DMS79 treated with DMSO at 0.1 percent for 48 hours (cell line): ENCODE results near the gene DEAF1.
"Not testable (repeated sequence)": the region's sequence is repeated elsewhere in the genome, so short reads cannot be mapped to it uniquely, and the experiment has no call there.

Source experiments
- DNase-seq: peaks from one replicate; lab custom pipeline; 2025; lab: John Stamatoyannopoulos, UW

The DEAF1 gene, protein sequence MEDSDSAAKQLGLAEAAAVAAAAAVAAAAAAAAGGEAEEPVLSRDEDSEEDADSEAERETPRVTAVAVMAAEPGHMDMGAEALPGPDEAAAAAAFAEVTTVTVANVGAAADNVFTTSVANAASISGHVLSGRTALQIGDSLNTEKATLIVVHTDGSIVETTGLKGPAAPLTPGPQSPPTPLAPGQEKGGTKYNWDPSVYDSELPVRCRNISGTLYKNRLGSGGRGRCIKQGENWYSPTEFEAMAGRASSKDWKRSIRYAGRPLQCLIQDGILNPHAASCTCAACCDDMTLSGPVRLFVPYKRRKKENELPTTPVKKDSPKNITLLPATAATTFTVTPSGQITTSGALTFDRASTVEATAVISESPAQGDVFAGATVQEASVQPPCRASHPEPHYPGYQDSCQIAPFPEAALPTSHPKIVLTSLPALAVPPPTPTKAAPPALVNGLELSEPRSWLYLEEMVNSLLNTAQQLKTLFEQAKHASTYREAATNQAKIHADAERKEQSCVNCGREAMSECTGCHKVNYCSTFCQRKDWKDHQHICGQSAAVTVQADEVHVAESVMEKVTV

DNA sequence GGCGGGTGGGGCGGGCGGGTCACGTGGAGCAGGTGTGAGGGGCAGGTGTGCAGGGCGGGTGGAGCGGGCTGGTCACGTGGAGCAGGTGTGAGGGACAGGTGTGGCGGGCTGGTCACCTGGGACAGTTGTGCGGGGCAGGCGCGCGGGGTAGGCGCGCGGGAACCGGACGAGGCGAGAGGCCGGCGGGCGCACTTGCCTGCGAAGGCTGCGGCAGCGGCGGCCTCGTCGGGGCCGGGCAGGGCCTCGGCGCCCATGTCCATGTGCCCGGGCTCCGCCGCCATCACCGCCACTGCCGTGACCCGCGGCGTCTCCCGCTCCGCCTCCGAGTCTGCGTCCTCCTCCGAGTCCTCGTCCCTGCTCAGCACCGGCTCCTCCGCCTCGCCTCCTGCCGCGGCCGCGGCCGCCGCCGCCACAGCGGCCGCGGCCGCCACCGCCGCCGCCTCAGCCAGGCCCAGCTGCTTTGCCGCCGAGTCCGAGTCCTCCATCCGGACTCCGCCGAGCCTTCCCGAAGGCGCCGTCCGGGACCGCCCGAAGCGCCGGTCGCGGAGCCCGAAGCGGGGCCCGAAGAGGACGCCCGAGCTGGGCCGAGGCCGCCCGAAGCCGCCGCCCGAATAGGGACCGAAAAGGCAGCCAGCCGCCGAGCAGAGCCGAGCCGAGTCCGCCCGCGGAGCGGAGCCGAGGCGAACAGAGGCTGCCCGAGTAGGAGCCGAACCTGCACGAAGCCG lies at the start of gene DEAF1:
Gene DEAF1 (minus strand): TSS at position 660 of the 725 bp plus-strand sequence. CDS start 175 bp downstream, at position 485.
- peak; percentile 63 for DNase-seq

DNA sequence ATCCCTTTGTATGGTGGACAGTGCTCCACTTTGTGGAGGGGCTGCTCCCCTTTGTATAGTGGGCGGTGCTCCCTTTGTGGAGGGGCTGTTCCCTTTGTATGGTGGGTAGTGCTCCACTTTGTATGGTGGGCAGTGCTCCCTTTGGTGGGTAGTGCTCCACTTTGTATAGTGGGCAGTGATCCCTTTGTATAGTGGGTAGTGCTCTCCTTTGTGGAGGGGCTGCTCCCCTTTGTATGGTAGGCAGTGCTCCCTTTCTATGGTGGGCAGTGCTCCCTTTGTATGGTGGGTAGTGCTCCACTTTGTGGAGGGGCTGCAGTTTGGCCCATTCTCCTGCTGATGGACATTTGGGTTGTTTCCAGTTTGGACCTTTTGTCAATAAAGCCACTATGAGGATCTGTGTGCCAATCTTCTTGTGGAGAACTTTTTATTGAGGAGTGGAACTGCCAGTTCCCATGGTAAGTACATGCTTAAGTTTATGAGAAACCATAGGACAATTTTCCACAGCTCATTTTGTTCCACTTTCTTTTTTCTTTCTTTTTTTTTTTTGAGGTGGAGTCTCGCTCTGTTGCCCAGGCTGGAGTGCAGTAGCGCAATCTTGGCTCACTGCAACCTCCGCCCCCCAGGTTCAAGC lies 47.7 kb upstream of the DEAF1 start:
- no peak for DNase-seq

DNA sequence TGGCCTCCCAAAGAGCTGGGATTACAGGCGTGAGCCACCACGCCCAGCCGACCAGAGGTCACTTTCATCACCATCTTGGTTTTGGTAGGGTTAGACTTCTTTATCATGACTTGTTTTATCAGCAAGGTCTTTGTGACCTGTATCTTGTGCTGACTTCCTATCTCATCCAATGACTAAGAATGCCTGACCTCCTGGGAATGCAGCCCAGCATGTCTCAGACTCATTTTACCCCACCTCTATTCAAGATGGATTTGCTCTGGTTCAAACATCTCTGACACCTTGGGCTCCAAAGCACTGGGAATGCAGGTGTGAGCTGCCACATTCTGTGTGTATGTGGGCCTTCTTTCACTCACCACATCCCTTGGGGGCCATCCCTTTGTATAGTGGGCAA lies 47.1 kb upstream of the DEAF1 start:
- DNase-seq: no peak

DNA sequence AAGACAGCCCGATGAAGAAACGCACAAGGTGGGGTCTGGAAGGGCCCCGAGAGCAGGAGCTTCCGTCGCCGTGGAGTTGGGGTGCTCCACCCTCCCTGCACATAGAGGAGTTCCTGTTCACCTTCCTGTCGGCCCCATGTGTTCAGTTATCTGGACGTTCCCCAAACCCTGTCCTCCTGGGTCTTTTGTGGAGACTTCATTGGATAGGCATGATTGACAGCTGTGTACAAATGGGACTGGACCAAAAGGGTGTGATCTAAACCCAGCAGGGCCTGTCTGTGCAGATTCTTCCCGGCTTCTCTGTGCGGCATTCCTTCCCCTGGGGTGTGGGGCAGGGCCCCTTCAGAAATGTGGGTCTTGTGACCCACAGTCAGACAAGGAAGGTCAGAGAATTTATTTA lies 42.9 kb upstream of the DEAF1 start:
- not testable (repeated sequence) for DNase-seq

DNA sequence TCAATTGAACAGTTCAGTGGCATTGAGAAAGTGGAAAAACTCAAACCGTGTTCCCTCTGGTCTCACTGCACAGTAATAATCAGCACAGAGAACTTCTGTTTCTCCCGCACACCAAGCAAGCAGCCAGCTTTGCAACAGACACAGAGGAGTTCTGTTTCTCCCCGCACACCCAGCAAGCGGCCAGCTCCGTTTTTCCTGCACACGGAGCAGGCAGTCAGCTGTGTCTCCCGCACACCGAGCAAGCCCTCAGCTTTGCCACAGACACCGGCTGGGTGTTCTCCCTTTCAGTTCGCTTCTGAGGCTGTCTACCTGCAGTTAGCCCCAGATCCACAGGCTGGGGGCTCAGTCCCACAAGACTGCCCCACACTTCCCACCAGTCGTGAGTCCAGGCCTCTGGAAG lies 42.3 kb upstream of the DEAF1 start:
- no peak for DNase-seq

DNA sequence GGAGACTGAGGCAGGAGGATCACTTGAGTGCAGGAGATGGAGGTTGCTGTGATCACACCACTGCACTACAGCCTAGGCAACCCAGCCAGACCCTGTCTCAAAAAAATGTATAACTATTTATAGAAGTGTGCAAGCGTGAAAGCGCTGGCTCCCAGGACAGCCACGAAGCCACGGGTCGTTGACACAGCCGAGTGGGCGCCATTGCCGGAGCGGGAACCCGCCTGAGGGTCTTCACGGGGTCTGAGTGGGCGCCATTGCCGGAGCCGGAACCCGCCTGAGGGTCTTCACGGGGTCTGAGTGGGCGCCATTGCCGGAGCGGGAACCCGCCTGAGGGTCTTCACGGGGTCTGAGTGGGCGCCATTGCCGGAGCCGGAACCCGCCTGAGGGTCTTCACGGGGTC lies 39.5 kb upstream of the DEAF1 start:
- not testable (repeated sequence) for DNase-seq

DNA sequence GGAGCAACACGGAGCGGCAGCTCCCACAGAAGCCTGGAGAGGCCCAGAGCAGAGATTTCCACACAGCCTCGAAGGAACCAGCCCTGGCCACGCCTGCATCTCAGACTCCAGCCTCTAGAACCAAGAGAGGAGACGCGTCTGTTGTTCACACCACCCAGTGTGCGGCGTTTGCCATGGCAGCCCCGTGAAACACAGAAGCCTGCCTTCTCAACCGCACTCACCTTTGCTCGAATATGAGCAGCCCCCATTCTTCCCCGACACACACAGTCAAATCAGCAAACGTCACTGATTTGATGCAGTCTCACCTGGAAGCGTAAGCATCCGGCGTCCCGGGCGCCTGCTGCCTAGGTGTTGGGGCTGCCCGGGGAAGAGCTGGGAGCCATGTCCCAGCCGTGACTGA lies 38.0 kb upstream of the DEAF1 start:
- DNase-seq: no peak

DNA sequence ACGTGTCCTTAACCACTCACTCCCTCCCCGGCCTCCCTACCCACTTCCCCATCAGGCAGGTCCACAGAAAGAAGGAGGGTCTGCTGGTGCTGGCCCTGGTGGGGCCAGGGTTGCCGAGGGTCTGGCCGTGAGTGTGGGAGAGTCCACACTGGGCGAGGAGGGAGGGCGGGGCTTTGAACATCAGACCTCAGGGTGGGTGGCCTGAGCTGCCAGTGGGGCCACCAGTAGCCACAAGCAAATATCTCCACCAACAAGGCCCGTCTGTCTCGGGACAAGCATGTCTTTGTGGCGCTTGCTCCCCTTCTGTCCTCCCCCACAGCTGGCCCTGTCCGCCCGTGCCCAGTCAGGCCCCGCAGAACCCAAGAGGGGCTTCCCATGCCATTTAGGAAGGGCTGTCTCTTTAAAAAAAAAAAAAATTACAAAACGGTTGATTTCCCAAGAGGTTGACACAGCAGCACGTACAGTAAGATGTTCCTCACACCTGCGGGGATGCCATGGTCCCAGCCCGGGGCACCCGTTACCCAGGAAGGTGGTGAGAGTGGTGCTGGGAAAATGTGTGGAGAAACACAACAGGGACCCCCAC lies 34.6 kb upstream of the DEAF1 start:
- no peak for DNase-seq

DNA sequence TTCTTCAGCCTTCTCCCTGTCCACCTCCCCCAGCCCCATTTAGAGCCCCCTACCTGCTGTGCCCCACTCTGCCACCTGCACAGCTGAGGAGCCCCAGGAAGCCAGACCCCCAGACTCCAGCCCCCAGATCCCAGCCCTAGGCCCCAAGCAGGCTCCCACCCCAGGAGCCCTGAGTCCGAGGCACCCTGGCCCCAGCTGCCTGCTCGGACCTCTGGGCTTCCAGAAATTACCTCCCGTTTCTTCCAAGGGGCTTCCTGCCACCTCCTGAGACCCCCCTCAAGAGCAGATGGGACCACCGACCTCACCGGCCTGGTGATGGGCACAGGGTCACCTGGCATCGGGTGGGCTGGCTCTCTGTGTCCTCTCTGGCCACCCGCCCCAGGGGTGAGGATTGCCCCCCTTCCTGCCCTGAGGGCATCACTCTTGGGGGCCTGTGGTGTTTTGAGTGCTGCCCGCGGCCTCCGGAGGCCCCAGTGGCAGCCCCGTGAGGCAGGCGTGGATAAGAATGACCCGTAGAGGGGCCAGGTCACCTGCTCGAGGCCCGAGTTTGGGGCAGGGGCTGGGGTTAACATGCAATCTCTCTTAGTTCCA lies 34.0 kb upstream of the DEAF1 start:
- no peak for DNase-seq

DNA sequence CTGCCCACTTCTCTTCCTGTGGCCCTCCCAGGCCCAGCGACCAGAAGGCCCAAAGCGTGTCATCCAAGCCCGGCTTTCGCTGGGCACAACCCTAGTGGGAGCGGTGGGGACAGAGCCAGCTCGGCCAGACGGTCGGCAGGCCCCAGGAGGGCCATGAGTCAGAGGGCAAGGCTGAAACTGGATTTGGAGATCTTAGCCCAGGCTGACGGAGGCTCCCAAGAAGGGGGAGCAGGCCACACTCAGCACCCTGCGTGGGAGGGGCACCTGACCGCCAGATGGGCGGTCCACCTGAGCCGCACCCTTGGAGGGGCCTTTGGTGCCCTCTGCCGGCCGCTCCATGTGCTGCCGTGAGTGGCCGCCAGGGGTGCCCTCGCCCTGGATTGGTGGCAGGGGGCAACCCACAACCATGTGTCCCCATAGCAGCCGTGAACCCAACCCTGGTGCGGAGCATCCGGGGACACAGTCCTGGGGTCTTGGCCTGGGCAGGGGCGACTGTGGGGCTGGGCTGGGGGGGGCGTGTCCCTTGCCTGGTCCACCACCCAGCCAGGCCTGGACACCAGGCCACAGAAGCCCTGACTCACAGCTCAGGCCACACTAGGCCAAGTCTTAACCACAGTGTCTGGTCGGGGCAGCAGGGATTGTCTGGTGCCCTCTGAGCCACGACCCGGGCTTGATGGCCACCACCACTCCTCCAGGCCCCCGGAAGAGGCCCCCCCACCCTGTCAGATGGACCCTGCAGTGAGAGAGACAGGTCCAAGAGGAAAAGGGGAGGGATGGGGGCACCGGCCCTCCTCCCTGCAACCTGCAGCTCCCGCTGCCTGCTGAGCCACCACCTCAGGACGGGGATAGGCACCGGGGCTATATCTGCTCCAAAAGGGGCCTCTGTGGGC lies 33.1 kb upstream of the DEAF1 start:
- peak; percentile 1 for DNase-seq

DNA sequence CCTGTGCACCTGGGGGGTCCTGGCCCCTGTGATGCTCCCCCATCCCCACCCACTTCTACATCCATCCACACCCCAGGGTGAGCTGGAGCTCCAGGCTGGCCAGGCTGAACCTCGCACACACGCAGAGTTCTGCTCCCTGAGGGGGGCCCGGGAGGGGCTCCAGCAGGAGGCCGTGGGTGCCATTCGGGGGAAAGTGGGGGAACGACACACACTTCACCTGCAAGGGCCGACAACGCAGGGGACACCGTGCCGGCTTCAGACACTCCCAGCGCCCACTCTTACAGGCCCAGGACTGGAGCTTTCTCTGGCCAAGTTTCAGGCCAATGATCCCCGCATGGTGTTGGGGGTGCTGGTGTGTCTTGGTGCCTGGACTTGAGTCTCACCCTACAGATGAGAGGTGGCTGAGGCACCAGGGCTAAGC lies 32.3 kb upstream of the DEAF1 start:
- no peak for DNase-seq

DNA sequence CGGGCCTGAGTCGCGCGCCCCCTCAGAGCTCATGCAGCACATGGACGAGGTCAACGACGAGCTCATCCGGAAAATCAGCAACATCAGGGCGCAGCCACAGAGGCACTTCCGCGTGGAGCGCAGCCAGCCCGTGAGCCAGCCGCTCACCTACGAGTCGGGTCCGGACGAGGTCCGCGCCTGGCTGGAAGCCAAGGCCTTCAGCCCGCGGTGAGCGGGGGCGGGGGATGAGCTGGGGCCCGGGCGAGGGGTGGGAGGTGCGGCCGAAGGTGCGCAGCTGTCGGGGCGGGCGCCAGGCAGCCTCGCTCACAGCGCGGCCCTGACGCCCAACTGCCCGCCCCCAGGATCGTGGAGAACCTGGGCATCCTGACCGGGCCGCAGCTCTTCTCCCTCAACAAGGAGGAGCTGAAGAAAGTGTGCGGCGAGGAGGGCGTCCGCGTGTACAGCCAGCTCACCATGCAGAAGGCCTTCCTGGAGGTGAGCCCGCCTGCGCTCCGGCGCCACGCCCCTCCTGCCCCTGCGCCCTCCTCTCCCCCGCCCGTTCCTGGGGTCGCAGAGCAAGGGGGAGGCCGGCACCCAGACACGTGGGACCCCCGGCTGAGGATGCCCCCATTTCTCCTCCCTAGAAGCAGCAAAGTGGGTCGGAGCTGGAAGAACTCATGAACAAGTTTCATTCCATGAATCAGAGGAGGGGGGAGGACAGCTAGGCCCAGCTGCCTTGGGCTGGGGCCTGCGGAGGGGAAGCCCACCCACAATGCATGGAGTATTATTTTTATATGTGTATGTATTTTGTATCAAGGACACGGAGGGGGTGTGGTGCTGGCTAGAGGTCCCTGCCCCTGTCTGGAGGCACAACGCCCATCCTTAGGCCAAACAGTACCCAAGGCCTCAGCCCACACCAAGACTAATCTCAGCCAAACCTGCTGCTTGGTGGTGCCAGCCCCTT lies 31.5 kb upstream of the DEAF1 start:
- peak; percentile 24 for DNase-seq

DNA sequence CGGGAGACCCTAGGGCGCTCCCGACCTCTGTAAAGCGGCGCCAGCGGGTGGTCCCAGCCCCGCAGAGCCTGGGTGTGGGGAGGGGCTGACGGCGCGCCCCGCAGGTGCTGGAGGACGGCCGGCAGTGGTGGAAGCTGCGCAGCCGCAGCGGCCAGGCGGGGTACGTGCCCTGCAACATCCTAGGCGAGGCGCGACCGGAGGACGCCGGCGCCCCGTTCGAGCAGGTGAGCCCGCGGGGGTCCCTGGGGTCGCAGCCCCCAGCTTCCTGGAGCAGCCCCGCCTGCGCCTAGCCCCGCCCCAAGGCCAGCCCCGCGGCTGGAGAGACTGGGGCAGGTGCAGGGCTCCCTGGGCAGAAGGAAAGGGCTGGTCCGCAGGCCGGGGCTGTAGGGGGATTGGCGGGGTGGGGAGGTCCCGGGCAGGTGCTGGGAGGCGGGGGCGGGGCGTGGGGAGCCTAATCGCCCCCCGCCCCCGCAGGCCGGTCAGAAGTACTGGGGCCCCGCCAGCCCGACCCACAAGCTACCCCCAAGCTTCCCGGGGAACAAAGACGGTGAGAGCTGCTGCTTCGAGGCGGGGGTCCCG lies 30.7 kb upstream of the DEAF1 start:
- peak; percentile 1 for DNase-seq

DNA sequence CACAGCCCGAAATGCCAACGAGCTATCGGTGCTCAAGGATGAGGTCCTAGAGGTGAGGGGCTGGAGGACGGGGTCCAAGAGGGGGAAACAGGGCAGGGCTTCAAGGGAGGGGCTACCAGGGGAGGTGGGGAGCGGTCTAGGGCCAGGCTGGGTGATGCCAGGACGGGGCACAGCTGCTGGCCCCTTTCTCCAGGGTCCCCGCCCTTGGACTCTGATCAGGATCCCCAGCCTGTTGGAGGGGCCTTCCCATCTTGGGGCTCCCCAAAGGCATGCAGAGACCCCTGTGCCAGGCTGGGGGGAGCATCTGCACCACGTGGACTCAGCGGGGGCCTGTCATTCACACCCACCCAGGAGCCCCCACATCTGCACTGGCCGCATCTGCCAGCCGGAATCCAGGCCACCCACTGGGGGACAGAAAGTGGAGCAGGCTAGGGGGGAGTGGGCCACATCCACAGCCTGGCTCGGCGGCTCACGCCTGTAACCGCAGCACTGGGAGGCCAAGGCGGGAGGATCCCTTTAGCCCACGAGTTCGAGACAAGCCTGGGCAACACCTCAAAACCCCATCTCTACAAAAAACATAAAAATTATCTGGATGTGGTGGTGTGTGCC lies 29.9 kb upstream of the DEAF1 start:
- no peak for DNase-seq

DNA sequence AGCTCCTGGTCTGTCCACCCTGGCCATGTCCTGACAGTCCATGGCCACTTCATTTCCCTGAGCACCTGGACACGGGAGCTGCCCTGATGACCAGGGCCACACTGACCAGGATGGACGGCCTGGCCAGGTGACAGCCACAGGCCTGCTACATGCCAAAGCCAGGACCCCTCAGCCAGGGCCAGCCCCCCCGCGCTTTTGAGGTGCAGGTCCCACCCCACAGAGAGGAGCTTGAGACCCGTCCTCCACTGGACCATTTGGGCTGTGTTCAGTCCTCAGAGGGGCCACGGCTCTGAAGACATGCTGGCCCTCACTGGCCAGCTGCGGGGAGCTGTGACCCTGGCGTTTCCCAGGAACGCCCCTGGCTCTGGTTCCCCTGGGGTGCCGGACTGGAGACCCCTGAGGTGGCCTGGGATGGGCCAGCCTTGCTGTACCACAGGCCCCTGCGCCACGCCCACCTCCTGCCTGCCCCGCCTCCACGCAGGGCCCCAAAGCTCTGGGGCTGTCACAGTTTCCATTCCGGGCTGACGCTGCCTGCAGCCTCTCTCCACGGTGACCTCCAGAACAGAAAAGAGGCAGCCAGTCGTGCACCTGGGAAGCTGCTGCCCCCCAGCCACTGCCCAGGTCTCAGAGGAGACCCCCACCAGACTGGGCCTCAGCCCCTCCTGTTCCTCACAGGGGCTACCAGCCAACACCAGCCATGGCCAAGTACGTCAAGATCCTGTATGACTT lies 29.2 kb upstream of the DEAF1 start:
- DNase-seq: no peak

DNA sequence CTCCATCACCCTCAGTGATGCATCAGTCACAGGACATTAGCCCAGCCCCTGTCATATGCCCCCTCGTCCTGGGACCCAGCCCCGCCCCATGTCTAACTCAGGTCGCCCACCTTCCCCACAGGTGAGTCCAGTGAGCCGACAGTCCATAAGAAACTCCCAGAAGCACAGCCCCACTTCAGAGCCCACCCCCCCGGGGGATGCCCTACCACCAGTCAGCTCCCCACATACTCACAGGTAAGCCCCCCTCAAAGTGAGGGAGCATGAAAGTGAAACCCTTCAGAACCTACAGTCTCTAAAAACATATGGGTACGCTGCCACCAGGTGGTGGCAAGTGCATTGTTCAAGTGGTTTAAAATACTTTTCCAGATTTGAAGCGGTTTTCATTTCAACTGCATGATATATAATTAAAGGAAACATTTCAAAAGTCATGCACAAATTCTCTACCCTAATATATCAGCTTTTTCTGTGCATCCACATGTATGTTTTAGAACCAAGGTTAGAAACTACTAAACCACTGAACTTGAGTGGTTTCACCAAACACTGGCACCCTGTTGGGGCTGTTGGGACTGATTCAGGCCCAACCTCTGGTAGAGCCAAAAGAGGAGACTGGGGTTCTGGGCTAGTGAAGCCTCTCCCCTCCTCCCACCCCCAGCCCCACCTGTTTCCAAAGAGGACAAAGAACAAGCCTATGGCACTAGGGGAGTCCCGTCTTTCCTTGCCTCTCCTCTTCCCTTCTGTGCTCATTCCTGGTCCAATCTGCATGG lies 28.3 kb upstream of the DEAF1 start:
- peak; percentile 0 for DNase-seq

DNA sequence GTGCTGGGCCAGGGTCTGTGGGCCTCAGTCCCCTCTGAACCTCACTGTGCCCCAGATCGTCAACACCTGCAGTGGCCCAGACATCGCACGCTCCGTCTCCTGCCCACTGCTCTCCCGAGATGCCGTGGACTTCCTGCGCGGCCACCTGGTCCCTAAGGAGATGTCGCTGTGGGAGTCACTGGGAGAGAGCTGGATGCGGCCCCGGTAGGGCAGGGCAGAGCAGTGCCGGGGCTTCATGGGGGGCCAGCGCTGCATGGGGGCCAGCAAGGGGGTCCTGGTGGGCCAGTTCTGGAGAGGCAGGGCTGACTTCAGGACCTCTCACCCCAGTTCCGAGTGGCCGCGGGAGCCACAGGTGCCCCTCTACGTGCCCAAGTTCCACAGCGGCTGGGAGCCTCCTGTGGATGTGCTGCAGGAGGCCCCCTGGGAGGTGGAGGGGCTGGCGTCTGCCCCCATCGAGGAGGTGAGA lies 27.4 kb upstream of the DEAF1 start:
- DNase-seq: no peak
